DLD1 (cell line): ENCODE measurements around the gene SLC23A1.
"Not testable (repeated sequence)": the region's sequence is repeated elsewhere in the genome, so short reads cannot be mapped to it uniquely, and the experiment has no call there.

ENCODE experiments used
- in situ Hi-C: cut with HindIII; loops from 2 replicates; pipeline ENCODE4 v1.10.0; 2017; ENCODE audit warnings: low sequenced_read_pairs

The SLC23A1 gene

DNA sequence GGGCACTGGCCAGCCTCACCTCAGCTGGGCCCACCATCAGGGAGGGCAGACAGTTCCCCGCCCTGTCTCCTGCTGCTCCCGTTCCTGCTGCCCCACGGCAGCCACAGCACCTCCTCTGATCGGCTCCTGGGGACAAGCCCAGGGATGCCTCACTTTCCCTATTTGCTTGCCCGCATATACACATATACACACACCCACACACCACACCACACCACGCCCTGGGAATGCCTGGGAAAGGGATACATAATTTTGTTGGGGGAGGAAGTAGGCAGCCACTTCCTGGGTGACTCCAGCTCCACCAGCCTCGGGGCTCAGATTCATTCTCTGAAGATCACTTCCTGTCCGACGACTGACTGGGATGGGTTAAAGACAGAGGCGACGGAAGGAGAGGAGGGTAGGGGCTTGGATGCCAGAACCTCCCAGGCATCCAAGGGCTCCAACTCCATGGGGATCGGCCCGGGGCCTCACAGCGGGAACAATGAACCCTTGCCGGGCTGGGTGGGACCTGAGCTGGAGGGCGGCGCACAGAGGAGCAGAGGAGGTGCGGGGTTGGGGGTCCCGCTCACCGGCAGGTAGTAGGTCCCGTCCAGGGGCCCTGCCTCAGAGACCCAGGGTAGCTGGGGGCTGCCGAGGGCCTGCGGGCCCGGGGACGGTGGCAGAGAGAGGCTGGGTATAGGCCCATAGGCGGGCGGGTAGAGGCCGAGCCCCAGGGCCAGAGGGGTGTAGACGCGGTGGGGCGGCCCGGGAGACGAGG, 8.7 kb upstream of the SLC23A1 start:
- in situ Hi-C loops, result no loop called here

DNA sequence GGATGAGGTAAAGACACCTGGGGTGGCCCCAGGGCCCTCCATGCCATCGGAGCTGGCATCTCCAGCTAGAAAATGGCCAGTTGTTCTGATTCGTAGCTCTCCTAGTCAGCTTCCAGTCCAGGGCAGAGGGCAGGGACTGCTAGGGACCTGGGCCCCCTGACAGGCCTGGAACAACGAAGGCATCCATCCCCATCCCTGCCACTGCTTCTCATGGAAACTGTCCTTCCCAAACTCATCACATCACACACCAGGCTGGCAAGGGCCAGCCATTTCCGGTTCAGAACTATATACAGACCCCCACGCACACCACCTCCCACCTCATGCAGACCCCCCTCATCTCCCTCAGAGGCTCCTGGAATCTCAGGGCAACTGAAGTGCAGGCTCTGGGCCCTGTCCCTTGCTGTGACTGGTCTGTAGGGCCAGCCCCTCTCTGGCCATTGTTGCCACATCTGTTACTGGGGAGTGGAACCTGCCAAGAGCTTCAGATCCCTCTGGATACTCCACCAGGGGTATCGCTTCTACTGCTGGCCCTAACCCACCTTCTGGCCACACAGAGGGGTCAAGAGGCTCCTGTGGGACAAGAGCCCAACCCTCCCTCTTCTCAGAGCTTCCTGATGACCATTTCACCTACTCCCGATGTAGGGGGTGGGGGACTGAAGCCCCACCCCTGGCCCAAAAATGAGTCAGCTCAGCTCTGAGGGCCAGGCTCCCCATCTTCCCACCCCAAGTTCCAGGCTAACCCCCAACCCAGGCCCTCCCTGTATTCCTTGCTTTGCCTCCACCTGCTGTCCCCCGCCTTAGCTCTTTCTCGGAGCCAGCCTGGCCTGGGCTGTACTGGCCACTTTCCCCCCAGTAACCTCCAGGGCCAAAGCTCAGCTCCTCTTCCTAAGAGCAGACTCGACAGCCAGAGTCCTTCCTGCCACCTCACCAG, 7.8 kb upstream of the SLC23A1 start:
- in situ Hi-C loops, result no loop called here

DNA sequence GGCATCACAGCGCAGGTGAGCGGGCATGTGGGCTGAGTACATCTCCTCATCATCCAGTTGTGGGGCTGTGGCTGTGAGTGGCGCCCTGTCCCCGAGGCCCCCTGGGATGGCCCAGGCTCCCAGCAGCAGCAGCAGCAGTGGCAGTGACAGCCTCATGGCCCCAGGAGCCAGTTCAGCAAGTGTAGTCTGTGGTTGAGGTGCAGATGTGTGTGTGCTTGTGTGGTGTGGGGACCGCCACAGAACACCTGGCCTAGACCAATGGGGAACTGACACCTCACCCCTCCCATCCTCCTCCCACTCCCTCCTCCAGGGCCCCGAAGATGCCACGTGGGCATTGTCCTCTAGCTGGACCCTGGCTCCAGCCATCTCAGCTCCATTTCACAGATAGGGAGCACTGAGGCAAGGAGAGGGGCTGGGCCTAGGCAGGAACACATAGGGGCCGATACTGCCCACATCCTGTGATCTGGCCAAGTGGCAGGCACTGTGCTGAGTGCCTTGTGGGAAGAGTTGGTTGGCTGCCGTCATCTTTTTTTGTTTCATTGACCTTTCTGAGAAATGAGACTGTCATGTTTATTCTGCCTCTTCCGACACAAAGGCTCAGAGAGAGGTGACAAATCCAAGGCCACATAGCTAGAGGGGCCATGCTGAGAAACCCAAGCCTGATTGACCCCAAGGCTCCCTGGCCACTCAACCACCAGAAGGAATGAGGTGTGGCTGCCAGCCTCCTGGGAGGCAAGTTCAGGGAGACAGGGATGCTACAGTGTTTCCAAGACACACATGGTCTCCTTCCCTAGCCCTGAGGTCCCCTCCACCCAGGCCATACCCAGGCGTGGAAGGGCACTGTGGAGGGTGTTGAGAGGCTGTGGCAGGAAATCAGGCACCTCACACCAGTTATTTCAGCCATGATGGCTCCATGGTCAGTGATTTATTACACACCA, 6.9 kb upstream of the SLC23A1 start, which contains the start of gene MZB1:
Gene MZB1, minus strand, starts transcription at position 213 of the 938 bp plus-strand sequence. Its CDS starts 57 bp downstream, at position 156.
- in situ Hi-C loops, result no loop called here

DNA sequence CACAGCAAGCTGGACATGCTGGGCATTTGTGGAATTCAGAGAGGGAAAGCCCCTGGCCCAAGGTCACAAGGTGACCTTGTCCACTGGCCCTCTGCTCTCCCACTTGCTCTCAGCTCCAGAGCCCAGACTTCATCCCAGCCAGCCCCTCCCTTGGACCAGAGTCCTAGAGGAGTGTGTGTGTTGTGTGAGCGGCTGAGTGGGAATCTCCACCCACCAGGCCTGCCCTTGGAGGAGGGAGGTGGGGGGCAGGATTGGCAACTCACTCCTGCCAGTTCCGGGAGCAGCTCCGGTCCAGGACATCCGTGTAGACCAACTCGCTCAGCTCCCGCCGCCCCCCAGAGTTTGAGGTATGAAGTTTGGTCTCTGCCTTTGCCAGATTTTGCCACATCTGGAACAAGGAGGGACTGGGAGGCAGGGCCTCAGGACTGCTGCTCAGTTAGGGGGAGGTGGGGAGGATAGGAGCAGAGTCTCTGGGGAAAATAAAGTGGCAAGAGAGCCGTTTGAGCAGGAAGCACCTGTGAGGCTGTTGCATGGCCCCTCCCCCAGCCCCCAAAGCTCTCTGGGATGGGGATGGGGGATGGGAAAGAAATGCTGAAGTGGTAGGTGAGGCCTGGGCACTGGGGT, 5.2 kb upstream of the SLC23A1 start:
- in situ Hi-C loops, result no loop called here

DNA sequence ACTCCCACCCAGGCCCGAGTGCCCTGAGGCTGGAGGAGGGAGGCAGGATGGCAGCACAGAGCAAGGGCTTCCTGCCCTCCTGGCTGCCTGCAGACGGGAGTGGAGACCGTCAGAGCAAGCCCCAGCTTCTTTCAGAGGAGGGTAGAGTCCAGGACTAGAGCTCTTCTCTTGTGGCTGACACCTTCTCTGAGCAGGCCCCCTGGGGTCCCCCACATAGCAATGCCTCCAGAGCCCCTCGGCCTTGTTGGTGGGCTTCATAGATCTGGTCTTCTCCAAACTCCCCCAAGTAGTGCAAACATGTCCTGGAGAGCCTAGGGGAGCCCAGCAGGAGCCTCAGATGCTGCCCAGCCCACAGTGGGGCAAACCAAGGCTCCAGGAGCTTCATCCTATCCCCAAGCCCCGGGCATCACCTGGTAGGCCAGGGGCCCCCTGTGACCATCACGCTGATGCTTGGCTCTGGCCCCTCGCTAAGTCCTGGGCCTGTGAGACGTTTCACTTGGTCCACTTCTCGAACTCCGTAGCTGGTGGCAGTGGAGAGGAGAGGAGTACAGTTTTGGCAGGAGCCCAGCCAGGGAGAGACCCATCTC, 4.6 kb upstream of the SLC23A1 start:
- in situ Hi-C loops, result no loop called here

DNA sequence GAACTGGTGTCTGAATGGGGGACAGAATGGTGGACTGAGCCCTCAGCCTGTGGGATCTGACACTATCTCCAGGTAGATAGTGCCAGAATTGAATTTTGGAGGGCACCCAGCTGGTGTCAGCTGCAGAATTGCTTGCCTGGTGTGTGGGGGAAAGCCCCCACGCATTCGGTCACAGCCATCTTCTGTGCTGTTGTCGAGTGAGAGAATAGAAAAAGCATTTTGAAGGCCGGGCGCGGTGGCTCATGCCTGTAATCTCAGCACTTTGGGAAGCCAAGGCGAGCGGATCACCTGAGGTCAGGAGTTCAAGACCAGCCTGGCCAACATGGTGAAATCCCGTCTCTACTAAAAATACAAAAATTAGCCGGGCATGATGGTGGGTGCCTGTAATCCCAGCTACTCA, 3.9 kb upstream of the SLC23A1 start:
- in situ Hi-C loops, result not testable (repeated sequence)

DNA sequence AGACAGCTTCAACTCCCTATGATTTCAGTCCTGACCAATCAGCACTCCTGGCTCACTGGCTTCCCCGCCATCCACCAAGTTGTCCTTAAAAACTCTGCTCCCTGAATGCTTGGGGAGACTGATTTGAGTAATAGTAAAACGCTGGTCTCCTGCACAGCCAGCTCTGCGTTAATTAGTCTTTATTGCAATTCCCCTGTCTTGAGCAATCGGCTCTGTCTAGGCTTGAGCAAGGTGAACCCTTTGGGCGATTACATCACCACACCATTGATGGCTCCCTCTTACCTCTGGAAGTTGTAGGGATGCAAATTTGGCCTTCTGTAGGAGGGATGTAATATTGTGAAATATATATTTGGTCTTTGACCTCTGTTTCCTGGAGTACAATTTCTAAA, 2.9 kb upstream of the SLC23A1 start:
- in situ Hi-C loops, result no loop called here

DNA sequence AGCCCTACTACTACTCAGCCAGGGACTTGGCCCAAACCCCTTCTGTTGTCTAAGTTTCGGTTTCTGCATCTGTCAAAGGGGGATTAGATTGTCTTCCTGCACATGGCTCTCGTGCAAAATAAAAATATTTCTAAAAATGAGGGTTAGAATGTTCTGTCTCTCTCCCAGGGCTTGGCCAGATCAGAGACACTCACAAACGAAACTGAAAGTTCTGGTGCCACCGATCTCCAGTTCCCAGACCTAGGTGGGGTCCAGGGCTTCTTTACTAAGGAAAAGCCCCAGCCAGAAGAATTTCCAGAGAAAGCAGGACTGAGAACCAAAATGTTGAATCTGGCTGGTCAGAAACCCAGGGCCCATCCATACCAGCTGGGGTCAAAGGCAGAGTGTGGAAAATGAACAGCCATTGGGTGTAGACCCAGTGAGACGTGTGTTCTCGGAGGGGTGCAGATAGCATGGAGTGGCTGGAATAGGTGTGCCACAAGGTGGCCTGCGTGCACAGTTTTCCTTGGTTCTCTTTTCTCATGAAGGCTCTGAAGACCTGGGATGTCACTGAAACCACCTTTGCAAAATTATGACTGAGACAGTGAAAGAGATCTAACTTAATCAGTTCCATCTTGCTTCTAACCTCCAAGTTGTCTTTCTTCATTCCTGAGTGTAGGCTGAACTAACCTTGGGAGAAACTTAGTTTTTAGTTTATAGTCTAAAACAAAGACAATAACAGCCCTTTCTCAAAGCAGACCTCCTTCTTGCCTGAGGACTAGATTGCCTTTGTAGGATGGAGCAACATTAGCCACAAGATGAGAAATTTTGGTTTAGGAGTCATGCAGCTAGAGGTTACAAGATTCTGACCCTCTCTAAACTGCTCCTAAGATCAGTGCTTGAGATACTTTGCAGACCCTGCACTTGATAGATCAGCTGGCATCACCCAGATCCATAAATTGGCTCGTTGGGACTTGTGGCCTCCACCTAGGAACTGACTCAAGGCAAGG, 2.3 kb upstream of the SLC23A1 start:
- in situ Hi-C loops, result no loop called here

DNA sequence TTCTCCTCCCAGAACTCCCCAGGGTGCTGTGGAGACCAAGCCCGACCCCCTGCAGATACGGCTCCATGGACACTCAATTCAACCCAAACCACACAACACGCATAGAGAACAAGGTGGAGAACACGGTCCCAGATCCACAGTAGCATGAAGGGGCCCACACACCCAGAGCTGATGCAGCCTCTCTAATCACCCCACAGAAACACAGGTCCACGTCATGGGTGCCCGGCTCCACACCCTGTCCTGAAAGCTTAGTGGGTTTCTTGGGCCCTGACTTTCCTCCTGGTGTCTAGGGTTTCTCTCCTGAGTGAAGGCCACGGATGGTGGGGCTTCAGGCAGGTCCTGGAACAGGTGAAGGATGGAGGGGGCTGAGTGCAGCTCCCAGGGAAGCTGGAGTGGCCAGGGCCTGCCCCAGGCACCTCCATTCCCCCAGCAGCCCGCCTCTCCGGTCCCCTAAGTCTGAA, 1.5 kb upstream of the SLC23A1 start:
- in situ Hi-C loops, result no loop called here

DNA sequence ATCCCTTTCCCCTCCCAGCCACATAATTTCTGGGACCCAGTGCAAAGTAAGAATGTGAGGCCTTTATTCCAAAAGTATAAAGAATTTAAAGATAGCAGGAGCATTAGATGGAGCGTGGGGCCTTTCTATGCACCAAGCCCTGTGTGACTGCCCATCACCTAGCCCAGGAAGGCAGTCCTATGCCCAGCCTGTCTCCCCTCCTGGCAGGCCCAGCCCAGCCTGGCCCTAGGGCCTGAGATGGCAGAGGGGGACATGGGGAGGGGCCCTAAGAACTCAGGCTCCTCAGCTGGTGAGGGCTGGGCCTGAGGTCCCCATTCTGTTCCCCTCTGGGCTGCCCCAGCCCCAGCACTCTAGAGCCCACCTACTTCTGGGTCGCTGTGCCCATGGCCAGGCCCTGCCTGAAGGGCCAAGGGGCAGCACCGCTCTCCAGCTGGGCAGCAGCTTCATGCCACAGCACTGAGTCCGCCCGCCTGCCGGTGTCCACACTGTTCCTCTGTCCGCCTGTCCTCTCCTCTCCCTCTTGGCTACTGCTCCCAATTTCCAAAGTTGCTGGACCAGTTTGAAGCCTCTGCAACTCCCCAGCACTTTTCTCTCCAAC, 995 bp upstream of the SLC23A1 start:
- in situ Hi-C loops, result no loop called here

DNA sequence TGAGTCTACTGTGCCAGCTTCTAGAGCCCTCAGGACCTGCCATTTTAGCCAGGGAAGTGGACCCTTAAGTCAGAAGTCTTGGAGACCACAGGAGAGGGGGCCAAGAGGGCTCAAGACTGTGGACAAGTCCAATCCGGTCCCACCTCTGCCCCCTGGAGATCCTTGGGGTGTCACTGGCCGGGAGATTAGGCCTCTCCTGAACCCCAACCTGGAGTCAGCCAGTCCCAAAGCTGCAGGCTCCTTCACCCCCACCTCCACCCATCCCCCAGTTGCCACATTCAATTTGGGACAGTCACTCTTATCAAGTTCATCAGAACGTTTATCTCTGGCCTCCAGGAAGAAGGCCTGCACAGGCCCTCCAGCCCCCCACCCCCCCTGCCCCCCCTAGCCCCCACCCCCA, 290 bp downstream of the SLC23A1 start:
- in situ Hi-C loops, result no loop called here

DNA sequence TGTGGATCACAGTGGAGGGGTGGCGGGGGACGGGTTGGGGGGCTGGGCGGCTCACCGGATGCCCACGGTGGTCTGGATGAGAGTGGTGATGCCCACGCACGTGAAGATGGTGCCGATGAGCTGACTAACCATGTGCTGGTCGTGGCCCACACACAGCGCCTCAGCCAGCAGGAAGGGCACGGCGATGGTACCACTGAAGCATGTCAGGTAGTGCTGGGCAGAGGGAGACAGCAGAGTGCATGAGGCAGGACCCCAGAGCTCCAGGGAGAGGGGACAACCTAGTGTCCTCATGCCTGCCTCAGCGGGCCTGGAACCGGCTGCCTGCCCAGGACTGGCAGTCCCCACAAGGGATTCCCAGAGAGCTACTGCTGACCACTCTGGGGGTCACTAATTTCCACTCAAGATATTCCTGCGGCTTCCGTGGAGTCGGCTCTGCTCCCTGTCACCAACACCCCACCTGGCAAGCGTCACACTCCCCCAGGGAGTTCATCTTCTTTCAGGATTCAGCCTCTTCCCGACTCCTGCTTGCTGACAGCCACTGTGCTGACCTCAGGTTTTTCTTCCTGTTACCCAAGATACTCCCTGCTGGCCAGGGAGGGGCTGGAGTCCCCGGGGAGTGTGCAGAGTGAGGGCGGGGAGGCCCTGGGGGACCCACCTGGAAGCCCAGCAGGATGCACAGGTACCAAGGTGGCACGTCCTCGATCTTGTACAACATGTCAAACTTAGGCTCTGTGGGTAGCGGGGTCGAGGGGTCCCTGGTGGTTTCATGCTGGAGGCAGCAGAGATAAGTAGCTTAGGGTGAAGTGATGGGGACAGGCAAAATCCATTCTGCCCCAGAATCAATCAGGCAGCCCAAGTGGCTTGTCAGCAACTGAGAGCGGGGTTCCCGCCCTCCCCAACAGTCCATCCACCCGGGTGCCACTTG, 998 bp downstream of the SLC23A1 start:
- in situ Hi-C loops, result no loop called here

DNA sequence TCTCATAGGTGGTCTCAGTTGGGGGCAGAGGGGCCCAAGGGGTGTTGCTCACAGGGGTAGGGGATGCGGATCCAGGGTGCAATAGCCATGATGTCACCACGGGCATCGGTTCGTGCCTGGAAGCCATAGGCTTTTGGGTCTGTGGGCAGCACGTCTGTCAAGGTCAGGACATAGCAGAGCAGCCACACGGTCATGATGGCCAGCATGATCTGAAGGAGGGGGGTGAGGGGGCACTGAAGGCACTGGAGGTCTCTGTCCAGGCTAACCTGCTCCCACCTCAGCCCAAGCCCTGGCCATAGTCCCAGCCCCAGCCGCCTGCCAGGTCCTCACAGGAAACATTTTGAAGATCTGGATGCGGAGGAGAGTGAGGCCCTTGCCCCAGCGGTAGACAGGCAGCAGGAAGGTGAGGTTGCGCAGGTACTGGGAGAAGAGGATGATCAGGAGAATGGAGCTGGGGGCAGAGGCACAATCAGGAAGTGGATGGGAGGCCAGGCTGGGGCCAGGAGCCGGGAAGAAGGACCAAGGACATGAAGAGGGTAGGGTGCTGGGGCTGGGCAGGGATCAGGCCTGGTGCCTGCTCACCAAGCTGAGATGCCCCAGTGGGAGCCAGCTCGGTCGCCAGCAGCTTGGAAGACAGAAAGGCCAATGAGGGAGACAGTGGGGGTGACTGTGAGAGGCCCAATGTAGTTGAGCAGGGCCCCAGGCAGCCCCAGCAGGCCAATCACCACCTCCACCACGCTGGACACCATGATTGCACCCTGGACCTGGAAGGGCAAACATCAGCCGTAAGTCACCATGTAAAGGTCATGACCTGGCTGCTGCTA, 3.3 kb downstream of the SLC23A1 start:
- in situ Hi-C loops, result no loop called here

DNA sequence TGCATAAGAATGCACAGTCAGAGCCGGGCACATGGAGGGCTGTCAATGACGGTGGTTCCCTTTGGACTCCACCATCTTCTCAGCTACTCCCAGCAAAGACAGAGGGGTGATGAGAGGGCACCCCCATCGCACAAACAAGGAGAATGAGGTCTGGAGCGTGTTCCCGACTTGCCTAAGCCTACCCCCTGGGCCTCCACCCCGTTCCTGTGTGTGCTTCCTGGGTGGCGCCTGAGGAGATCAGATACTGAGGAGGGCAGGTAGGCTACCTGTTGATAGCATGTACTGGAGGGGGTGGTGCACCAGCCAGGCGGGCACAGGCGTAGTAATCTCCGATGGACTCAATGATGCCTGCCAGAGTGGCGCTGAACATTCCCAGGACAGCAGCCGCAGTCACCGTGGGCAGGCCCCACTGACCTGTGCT, 4.1 kb downstream of the SLC23A1 start:
- in situ Hi-C loops, result no loop called here

DNA sequence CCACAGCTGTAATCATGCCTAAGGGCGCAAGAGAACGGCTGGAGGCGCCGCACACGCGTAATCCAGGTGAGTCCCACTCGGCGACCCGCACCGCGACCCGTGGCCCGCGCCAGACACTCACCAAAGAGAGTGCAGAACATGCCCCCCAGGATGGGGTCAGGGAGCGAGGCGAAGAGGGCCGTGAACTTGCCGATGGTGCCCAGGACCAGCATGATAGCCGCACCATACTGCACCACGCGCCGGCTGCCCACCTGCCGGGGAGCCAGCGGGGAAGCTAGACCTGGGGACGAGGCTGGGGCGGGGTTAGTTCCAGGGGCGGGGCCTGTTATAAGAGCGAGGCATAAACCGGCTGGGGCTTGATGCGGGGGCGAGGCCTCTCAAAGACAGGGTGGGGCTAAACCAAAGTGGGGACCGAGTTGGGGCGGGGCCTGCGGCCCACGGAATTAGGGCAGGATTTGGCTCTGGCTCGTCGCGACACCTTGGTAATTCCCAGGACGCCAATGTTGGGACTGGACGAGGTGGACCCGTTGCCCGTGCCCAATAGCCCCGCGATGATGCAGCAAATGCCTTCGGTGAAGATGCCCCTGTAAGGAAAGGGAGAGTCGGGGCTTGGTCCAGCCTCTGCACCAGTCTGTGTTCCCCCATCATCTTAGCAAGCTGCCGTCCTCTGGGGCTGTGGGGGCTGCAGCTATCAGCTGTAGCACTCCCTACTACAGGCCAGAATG, 4.8 kb downstream of the SLC23A1 start:
- in situ Hi-C loops, result no loop called here

DNA sequence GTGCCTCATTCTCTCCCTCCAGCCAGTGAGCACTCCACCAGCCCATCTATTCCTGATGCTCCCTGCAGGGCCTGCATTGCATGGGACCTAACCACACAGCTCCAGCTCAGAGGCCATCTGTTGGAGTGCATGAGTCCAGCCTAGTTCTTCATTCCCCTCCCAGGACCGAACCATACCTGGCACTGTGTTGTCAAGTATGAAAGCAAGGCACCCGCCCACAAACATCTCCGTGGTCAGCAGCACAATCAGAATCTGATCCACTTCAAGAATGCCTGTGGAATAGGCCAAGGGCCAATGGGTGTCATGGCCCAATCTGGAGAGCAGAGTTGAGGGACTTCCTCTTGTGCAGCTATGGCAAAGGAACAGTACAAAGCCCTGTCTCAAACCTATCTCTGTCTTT, 5.9 kb downstream of the SLC23A1 start:
- in situ Hi-C loops, result no loop called here
